H1 (cell line): ENCODE data around the gene NBPF1. TPM values are rescaled to one million over a fixed set of nuclear protein-coding genes. Genes with fewer than 3 reads are reported as not detected.
A peak's percentile ranks its signal among the peaks of the same experiment; 100 is the strongest.
"Not testable (repeated sequence)": the region's sequence is repeated elsewhere in the genome, so short reads cannot be mapped to it uniquely, and the experiment has no call there.

Source experiments
- CTCF ChIA-PET: fragments of 300-600 bp; sonication (Branson Sonifier 250); formaldehyde crosslinking; loops from one replicate; lab custom pipeline; 2021; ENCODE audit not compliant: partially characterized antibody; lab: Charles Lee
- POLR2A ChIA-PET: fragments of 300-600 bp; sonication (Branson Sonifier 250); formaldehyde crosslinking; loops from one replicate; lab custom pipeline; 2021; ENCODE audit warnings: inconsistent platforms; ENCODE audit not compliant: partially characterized antibody; lab: Charles Lee
- DNase-seq, 2 experiments: peaks; one replicate each; pipeline versions ENCODE4 v3.0.0 to v3.0.0-alpha.2; 2010 to 2022; ENCODE audit warnings: low spot score in 2 of 2, low read depth in 1 of 2, mixed read lengths in 1 of 2
- FAIRE-seq: peaks from 2 replicates; lab custom pipeline; 2011; peaks lifted over from hg19 to GRCh38; lab: Jason Lieb, UNC
- H2AFZ ChIP-seq: 2 replicates; pipeline ENCODE4 v1.8.1; 2012; ENCODE audit warnings: low read length, inconsistent platforms
- H2AK5ac ChIP-seq: 2 replicates; pipeline ENCODE4 v1.6.1; 2013; ENCODE audit warnings: low read depth, low read length
- H2BK120ac ChIP-seq: replicated peaks from 2 replicates; pipeline ENCODE3; 2013; ENCODE audit warnings: low read depth, low read length, inconsistent platforms
- H2BK12ac ChIP-seq: 2 replicates; pipeline ENCODE4 v1.6.1; 2013; ENCODE audit warnings: low read depth, low read length
- H2BK15ac ChIP-seq: 2 replicates; pipeline ENCODE4 v1.6.1; 2013; ENCODE audit warnings: low read length
- H2BK20ac ChIP-seq: 2 replicates; pipeline ENCODE4 v1.6.1; 2013; ENCODE audit warnings: low read length
- H2BK5ac ChIP-seq: 2 replicates; pipeline ENCODE4 v1.6.1; 2013; ENCODE audit warnings: low read depth, low read length
- H3K14ac ChIP-seq: 2 replicates; pipeline ENCODE4 v1.6.1; 2013; ENCODE audit warnings: inconsistent platforms; ENCODE audit not compliant: insufficient read length
- H3K18ac ChIP-seq: 2 replicates; pipeline ENCODE4 v1.6.1; 2013; ENCODE audit warnings: low read length; ENCODE audit errors: extremely low read depth
- H3K23ac ChIP-seq: 2 replicates; pipeline ENCODE4 v1.6.1; 2013; ENCODE audit warnings: inconsistent platforms; ENCODE audit not compliant: insufficient read length
- H3K23me2 ChIP-seq: 2 replicates; pipeline ENCODE4 v1.6.1; 2013; ENCODE audit warnings: low read depth, low read length
- H3K27ac ChIP-seq: 2 replicates; pipeline ENCODE4 v1.6.1; 2011; ENCODE audit warnings: low read depth, low read length, inconsistent platforms
- H3K27me3 ChIP-seq, 4 experiments: replicated peaks in 1 of 4; 1 replicate in 1 of 4; 2 replicates in 3 of 4; pipeline versions ENCODE4 v1.6.1 to v1.8.1; 2011 to 2013; ENCODE audit warnings: low read length in 3 of 4, mild to moderate bottlenecking in 3 of 4, inconsistent platforms in 2 of 4, mixed read lengths in 2 of 4, moderate library complexity in 1 of 4; ENCODE audit not compliant: control insufficient read depth in 3 of 4, insufficient read depth in 3 of 4; ENCODE audit errors: extremely low read depth in 1 of 4
- H3K36me3 ChIP-seq, 4 experiments: 2 replicates each; pipeline versions ENCODE4 v1.6.1 to v1.8.1; 2011 to 2013; ENCODE audit warnings: mild to moderate bottlenecking in 4 of 4, low read length in 3 of 4, moderate library complexity in 2 of 4, control low read depth in 1 of 4, inconsistent platforms in 1 of 4; ENCODE audit not compliant: insufficient read depth in 4 of 4, control insufficient read depth in 2 of 4
- H3K4ac ChIP-seq: replicated peaks from 2 replicates; pipeline ENCODE3; 2013; ENCODE audit warnings: low read length, low read depth, mixed read lengths, inconsistent platforms; ENCODE audit not compliant: insufficient read length
- H3K4me1 ChIP-seq, 4 experiments: replicated peaks in 1 of 4; 1 replicate in 1 of 4; 2 replicates in 3 of 4; pipeline versions ENCODE4 v1.6.1 to v1.8.1; 2011 to 2013; ENCODE audit warnings: low read length in 3 of 4, inconsistent platforms in 2 of 4, mixed read lengths in 1 of 4; ENCODE audit not compliant: insufficient read depth in 4 of 4, control insufficient read depth in 3 of 4
- H3K4me2 ChIP-seq, 2 experiments: 2 replicates each; pipeline versions ENCODE4 v1.6.1 to v1.8.1; 2011 to 2013; ENCODE audit warnings: low read depth in 2 of 2, low read length in 2 of 2, control low read depth in 1 of 2, inconsistent platforms in 1 of 2, mild to moderate bottlenecking in 1 of 2; ENCODE audit not compliant: insufficient read depth in 1 of 2
- H3K4me3 ChIP-seq, 4 experiments: fragments of 200-600, 300-600 bp in 1 of 4; sonication (generic), shearing (Covaris generic), sonication (Bioruptor Twin) in 1 of 4; 2 replicates each; pipeline versions ENCODE4 v1.5.1 to v1.8.1; 2011 to 2016; ENCODE audit warnings: low read length in 4 of 4, low read depth in 3 of 4, control low read depth in 2 of 4, inconsistent platforms in 2 of 4, mild to moderate bottlenecking in 2 of 4, mixed read lengths in 1 of 4, moderate library complexity in 1 of 4; ENCODE audit not compliant: insufficient read depth in 2 of 4; ENCODE audit errors: extremely low read depth in 1 of 4
- H3K56ac ChIP-seq: replicated peaks from 2 replicates; pipeline ENCODE3; 2013; ENCODE audit warnings: low read depth, mild to moderate bottlenecking, mixed read lengths, low read length, inconsistent platforms; ENCODE audit not compliant: insufficient read length
- H3K79me1 ChIP-seq: 2 replicates; pipeline ENCODE4 v1.6.1; 2013; ENCODE audit warnings: low read depth, low read length, control low read depth
- H3K79me2 ChIP-seq, 2 experiments: 2 replicates each; pipeline versions ENCODE4 v1.6.1 to v1.8.1; 2012 to 2013; ENCODE audit warnings: low read length in 2 of 2, mild to moderate bottlenecking in 2 of 2, inconsistent platforms in 1 of 2; ENCODE audit not compliant: insufficient read depth in 2 of 2, control insufficient read depth in 1 of 2
- H3K9ac ChIP-seq, 4 experiments: replicated peaks in 1 of 4; 1 replicate in 1 of 4; 2 replicates in 3 of 4; pipeline versions ENCODE4 v1.6.1 to v1.8.1; 2011 to 2013; ENCODE audit warnings: low read depth in 3 of 4, low read length in 3 of 4, control low read depth in 2 of 4, mild to moderate bottlenecking in 2 of 4, moderate library complexity in 2 of 4, inconsistent platforms in 1 of 4; ENCODE audit errors: extremely low read depth in 1 of 4
- H3K9me3 ChIP-seq, 2 experiments: 2 replicates each; pipeline versions ENCODE4 v1.6.1 to v1.8.1; 2012 to 2013; ENCODE audit warnings: mild to moderate bottlenecking in 2 of 2, moderate library complexity in 2 of 2, control low read depth in 1 of 2, inconsistent platforms in 1 of 2, low read depth in 1 of 2, low read length in 1 of 2, mixed read lengths in 1 of 2; ENCODE audit not compliant: insufficient read depth in 2 of 2
- H4K20me1 ChIP-seq, 2 experiments: replicated peaks in 1 of 2; 2 replicates each; pipeline versions ENCODE3 to v1.8.1; 2011 to 2013; ENCODE audit warnings: inconsistent platforms in 2 of 2, low read length in 2 of 2, mild to moderate bottlenecking in 1 of 2; ENCODE audit not compliant: insufficient read depth in 2 of 2, control insufficient read depth in 1 of 2
- H4K5ac ChIP-seq: 2 replicates; pipeline ENCODE4 v1.6.1; 2013; ENCODE audit warnings: low read length, low read depth, mixed read lengths, inconsistent platforms; ENCODE audit not compliant: insufficient read length
- H4K8ac ChIP-seq: 2 replicates; pipeline ENCODE4 v1.8.0; 2013; ENCODE audit warnings: mild to moderate bottlenecking, moderate library complexity, low read length, inconsistent platforms; ENCODE audit not compliant: insufficient read depth; ENCODE audit errors: extremely low read depth
- H4K91ac ChIP-seq: replicated peaks from 2 replicates; pipeline ENCODE3; 2013; ENCODE audit warnings: low read length, mixed read lengths, inconsistent platforms; ENCODE audit not compliant: insufficient read length
- ATF2 ChIP-seq: IDR thresholded peaks from 2 replicates; pipeline ENCODE4 v1.6.1; 2012; ENCODE audit warnings: low read length, inconsistent platforms
- CBX8 ChIP-seq: fragments of 300-800, 300-1000 bp; sonication (generic); IDR thresholded peaks from 2 replicates; pipeline ENCODE4 v1.7.1; 2016; ENCODE audit warnings: low read depth, low read length, borderline replicate concordance
- CHD1 ChIP-seq: IDR thresholded peaks from 2 replicates; pipeline ENCODE4 v1.6.1; 2012; ENCODE audit warnings: low read depth, low read length, improper control_type of control experiment
- EGR1 ChIP-seq: IDR thresholded peaks from 2 replicates; pipeline ENCODE4 v1.6.1; 2011; ENCODE audit warnings: low read depth, low read length, borderline replicate concordance
- JUND ChIP-seq: IDR thresholded peaks from 2 replicates; pipeline ENCODE4 v1.6.1; 2011; ENCODE audit warnings: mild to moderate bottlenecking, improper control_type of control experiment, low read length
- RXRA ChIP-seq: IDR thresholded peaks from 2 replicates; pipeline ENCODE4 v1.6.1; 2011; ENCODE audit warnings: low read depth, mild to moderate bottlenecking, low read length, moderate library complexity; ENCODE audit not compliant: insufficient read depth
- WGBS, 2 experiments: shearing (Covaris generic) in 1 of 2; methylation state at CpG; one replicate each; pipeline versions ENCODE4 v1.1.6 to v1.1.7; 2013 to 2015; ENCODE audit warnings: low lambda C conversion rate in 2 of 2, mixed read lengths in 2 of 2, inconsistent platforms in 1 of 2, low coverage in 1 of 2, missing lambda C conversion rate in 1 of 2; ENCODE audit not compliant: insufficient replicate concordance in 2 of 2, insufficient coverage in 1 of 2, insufficient read length in 1 of 2; ENCODE audit errors: extremely low coverage in 1 of 2, missing lambda C conversion rate in 1 of 2; 5-methylcytosine and 5-hydroxymethylcytosine counted together
- polyA plus RNA-seq, 7 experiments: library from polyadenylated mRNA; depleted of rRNA in 3 of 7; stranded (reverse) in 5 of 7; unstranded in 2 of 7; fragments of >200 nt in 5 of 7; fragments of 200-250 nt in 2 of 7; gene quantifications; 1 replicate in 5 of 7; 2 replicates in 1 of 7; 4 replicates in 1 of 7; pipeline versions ENCODE4 v1.2.1 to v1.2.3, GENCODE V29; 2011 to 2013; ENCODE audit warnings: missing spikeins in 2 of 7, mixed read lengths in 2 of 7
- total RNA-seq: library from RNA; stranded (reverse); fragmentation: NEBNext Ultra II Directional; extraction: Animal tissue kit (Norgen Biotek cat#: 25700); gene quantifications from 2 replicates; pipeline ENCODE4 v1.2.1, GENCODE V29; 2021

The NBPF1 gene
- total and polyA plus RNA-seq, 2 of the 8 experiments (the other 6 are each of a cell fraction or from before 2014, with no cell fraction given): 9.6 to 19.3 TPM

- TF ChIP-seq ATF2 (no peak), RXRA (no peak), CBX8 (no peak), JUND (no peak), CHD1 (no peak), EGR1 (no peak)
Measured at GRCh38 chr1:16612332-16613172, 812 bp downstream of the NBPF1 start (continued).

- ChIA-PET CTCF (interaction anchor here (0.7 to 20.3 kb wide), 9 partner anchors 9 to 340 kb away, joined by 3 to 611 read pairs (median 7); no protein-coding TSS in a partner anchor), POLR2A (interaction anchor here (0.6 to 2.8 kb wide), 9 partner anchors 9 to 336 kb away, joined by 3 to 12 read pairs (median 3); no protein-coding TSS in a partner anchor)
- Histone ChIP-seq H3K4me3 (peak overlapping the region in 2 of 4 experiments; percentile 53 to 59; a peak in 5 of 8 replicates), H3K4me2 (peak overlapping the region; percentile 74 to 81), H3K27me3 (peaks cover 8 to 35% (median 26%) of the 10 kb centered on the region in 4 experiments), H3K23me2 (peaks cover 12% of the 10 kb centered on the region; the same call in 1 of the 2 replicates), H3K4me1 (peaks cover 0 to 10% (median 3%) of the 10 kb centered on the region in 4 experiments; a peak in 2 of 7 replicates)
- H2BK120ac ChIP-seq, FAIRE-seq, H3K79me1 ChIP-seq, H3K18ac ChIP-seq, H2BK12ac ChIP-seq, H3K56ac ChIP-seq, H2BK5ac ChIP-seq, H3K9ac ChIP-seq, H4K91ac ChIP-seq, H2AK5ac ChIP-seq, H3K23ac ChIP-seq, H2BK20ac ChIP-seq, H4K20me1 ChIP-seq, H3K9me3 ChIP-seq, H2BK15ac ChIP-seq, H3K14ac ChIP-seq, H3K27ac ChIP-seq, H2AFZ ChIP-seq, H4K8ac ChIP-seq, H4K5ac ChIP-seq, H3K79me2 ChIP-seq, H3K36me3 ChIP-seq, H3K4ac ChIP-seq: not testable (repeated sequence)
- WGBS, 2 experiments: 84% methylated on average over 8 of the region's 8 CpGs; no CpG with 5 or more reads in 1 of the 2 experiments
- DNase-seq: peak in 1 of 2 experiments; percentile 56
Measured at GRCh38 chr1:16611981-16612331, 1.4 kb downstream of the NBPF1 start.
